Activated CD4-positive, alpha-beta T cell treated with anti-CD3 and anti-CD28 coated beads, Interleukin-10, Interleukin-2, amounts not matched to agents 100 ng/mL and 50 ng/mL, durations not matched to agents 16 hours and 8 hours (primary cell): ENCODE measurements around the gene MRE11.
"Not testable (repeated sequence)": the region's sequence is repeated elsewhere in the genome, so short reads cannot be mapped to it uniquely, and the experiment has no call there.

Experiments used
- DNase-seq: peaks from one replicate; pipeline ENCODE4 v3.0.0-alpha.2; 2020

The MRE11 gene

DNA sequence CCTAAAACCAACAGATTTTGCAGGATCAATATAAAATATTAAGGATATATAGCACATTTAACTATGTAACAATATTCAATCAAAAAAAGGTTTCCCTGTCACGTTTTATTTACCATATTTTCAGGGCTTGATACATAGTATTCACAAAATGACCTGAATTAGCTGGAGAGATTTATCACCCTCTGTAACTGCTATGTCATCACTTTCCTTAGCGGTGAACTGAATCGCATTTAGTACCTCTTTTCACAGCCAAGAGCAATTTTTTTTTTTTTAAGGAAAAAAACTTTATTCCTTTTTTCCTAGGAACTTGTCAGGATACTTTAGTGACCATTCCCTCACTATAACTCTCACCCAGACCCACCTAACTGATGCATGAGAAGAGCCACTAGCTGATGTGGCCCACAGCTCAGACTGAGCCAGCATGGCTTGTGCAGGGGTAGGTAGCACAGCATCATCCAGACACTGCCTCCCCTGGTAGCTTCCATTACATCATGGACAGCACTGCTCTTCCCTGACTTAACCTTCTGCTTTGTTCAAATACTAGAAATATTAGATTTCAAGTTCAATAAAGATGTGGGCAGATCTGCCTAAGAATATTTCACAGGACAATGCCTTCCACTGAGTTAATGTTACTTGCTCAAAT lies 75.4 kb downstream of the MRE11 start:
- no peak for DNase-seq

DNA sequence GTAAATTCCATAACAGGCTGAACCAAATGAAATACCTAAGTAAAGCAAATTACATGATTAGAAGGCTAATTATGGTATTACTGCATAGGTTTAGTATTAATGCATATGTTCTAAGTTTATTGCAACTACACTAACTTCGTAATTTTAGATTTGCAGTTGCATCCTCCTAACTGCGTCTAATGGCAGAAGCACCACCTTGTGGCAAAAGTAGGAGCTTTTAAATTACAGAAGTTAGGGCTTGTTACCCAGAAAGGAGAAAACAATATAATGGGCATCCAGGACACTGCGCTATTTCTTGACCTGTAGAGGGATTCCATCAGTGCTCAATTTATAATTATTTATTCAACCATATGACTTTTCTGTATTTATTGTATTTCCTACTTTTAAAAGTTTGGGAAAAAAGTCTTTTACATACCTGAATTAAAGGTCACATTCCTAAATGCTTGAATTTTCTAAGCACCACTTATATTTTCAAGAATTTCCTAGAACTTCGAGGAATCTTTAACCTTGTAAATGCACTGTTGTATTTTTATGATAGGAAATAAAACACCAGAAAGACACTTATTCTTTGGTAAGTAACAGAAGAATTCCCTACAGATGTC lies 76.2 kb downstream of the MRE11 start:
- no peak for DNase-seq

DNA sequence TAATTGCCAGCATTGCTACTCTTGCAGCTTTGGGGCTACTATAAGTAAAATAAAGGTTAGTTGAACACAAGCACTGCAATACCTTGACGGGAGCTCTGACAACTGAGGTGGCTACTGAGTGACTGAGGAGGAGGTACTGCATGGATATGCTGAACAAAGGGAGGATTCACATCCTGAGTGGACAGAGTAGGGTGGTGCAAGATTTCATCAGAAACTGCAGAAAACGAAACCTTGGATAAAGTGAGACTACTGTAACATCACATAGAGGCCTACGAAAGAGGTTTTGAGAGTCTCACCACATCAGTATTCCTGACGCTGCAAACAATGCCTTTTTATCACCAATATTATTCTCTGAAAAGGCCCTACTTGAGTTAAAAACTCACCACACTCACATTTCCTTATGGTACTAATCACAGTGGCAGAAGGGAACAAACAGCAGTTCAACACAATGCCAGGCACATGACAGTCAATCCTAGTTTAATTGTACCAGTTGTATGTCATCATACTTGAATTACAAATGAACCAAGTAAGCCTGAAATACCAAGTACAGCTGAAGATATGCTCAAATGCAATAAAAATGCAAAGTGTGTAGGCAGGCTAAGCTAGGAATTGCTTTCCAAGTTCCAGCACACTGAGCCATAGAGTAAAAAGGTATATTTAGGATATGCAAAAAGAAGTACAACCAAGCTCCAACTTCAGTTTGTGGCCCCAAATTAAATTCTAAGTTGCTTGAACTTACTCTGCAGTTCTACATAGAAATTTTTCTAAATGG lies 88.4 kb downstream of the MRE11 start:
- DNase-seq: no peak

DNA sequence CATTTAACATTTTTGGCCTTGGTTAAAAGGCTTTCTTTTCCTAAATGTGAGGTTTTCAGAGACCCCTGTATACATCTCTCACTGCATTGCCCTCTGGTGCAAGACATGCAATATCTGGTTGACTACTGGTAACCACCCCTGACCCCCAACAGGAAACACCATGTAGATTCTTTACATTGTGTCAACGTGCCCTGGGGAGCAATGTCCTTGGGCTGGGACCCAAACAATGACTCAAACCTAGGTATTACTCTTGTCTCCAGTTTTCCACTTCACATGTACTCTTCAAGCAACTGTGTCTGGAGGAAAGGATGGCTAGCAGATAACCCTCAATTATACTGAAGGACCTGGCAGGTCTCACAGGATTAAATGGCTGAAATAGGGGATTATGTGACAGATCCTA lies 91.3 kb downstream of the MRE11 start:
- no peak for DNase-seq

DNA sequence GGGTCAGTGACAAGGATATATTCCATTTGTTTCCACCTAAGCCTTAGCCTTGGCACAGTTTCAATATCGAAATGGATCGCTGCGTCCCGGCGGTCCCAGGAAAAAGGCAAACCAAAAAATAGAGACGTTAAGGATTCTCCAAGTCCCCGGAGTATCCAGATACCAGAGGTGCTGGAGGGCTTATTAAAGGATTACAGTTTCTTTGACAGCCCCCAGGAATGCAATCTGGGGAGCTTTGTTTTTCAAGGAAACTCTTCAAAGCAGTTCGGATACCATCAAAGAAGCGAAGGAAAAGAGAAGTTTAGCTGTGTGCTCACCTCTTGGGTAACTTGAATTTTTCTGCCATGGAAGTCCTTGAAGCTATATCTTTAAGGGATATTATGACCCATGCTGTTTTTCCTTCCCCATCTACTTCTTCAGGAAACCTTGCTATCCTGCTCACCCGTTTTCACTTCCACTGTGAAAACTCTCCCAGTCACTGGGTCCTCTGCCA lies 91.8 kb downstream of the MRE11 start:
- no peak for DNase-seq

DNA sequence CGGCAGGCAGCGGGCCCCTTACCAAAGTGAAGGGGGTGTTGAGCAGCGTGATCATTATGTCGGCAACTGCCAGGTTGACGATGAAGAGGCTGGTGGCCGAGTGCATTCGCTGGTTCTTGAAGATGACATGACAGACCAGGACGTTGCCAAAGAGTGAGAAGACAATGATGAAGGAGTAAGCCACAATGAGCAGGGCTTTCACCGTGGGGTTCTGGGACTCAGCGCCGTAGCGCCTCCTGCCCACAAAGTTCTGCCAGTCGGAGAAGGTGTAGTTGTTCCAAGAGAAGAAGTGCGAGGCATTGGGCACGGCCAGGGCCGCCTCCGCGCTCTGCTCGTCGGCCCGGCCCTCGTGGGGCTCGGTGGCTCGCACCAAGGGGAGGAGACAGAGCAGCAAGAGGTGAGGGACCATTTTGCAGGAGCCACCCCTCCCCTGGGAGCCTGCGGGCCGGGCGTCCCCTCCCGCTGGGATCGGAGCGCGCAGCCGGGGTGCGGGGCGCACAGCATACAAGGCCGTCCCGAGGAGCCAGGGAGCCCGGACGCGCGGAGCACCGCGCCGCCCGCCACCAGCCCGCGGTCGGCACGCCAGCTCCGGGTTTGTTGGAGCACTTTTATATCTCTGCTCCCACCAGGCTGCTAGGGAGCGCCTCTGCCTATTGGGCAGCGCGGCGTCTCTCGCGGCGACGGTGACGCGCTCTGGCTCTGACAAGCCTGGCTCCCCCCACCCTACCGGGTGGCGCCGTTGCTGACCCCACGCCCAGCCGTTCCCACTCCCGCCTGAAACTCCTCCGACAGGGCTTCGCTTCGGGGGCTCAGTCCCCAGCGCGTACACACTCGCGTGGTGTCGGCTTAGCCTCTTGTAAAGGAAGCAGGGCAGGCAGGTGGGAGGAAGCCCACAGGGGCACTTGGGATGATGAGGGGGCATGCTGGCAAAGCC lies 92.5 kb downstream of the MRE11 start, which contains the start of gene GPR83:
Gene GPR83 (minus strand): TSS at position 581 of the 934 bp plus-strand sequence. CDS start 172 bp downstream, at position 409.
- no peak for DNase-seq

DNA sequence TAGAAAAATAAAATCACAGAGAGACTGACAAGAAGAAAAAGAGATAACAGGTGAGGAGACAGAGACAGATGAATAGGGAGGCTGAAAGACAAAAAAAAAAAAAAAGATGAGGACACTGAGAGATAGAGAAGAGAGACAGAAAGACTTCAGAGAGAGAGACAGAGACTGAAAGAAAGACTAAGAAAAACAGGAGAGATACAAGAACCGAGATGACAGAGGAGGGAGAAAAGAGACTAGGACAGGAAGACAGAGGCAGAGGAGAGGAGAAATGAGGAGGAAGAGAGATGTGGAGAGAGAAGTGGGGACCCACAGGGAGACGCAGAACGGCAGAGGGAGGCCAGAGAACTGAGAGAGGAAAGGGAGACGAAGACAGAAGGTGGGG lies 93.2 kb downstream of the MRE11 start:
- DNase-seq: no peak

DNA sequence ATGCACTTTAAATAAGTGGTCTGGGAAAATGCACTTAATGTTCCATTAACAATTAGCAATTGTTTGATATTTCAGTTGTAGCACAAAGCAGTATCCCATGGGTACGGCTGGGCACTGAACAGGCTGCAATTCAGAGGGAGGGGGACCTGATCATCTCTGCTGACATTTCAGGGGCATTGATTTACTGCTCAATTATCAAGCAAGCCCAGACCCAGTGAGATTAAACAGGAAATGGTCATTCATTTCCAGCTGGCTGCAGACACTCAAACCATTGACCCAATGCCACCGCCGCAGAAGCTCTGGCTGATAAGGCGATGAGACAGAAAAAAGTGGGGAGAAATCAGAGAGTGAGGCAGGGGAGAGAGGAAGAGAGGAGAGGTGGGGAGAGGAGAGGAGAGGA lies 93.6 kb downstream of the MRE11 start:
- DNase-seq: no peak

DNA sequence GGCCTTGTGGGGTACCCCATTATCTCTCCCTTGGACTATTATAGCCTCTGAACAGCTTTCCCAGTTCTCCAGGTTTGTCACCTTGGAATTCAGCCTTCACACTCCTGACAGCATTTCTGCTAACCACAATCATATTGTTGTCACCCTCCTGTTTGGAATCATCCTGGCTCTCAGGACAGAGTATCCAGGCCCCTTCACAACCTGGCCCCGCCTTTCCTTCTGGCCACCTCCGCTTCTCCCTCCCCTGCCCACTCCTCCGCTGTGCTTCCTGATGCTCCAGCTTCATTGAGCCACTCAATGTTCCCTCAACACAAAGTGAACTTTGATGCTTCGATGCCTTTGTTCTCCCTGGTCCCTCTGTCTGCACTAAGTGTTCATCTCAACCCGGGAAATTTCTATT lies 95.5 kb downstream of the MRE11 start:
- DNase-seq: no peak

DNA sequence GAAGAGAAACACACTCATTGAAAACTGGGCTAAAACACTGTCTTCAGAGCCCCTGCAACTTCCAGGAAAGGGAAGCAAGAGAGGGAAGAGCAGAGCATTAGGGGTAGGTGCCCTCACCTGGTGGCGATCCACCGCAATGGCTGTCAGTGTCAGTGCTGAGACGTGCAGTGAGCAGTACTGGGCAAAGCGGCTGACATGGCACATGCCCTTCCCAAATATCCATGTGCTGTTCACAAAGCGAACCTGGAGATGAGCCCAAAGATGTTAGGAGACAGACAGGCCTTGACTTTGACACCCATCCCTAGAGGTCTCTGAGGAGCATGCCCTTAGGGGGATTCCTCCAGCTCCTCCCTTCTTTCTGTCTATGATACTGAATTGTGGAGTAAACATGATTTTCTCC lies 97.4 kb downstream of the MRE11 start:
- DNase-seq: no peak

DNA sequence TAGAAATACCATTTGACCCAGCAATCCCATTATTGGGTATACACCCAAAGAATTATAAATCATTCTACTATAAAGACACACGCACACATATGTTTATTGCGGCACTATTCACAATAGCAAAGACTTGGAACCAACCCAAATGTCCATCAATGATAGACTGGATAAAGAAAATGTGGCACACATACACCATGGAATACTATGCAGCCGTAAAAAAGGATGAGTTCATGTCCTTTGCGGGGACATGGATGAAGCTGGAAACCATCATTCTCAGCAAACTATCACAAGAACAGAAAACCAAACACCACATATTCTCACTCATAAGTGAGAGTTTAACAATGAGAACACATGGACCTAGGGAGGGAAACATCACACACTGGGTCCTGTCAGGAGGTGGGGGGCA lies 101.7 kb downstream of the MRE11 start:
- not testable (repeated sequence) for DNase-seq

DNA sequence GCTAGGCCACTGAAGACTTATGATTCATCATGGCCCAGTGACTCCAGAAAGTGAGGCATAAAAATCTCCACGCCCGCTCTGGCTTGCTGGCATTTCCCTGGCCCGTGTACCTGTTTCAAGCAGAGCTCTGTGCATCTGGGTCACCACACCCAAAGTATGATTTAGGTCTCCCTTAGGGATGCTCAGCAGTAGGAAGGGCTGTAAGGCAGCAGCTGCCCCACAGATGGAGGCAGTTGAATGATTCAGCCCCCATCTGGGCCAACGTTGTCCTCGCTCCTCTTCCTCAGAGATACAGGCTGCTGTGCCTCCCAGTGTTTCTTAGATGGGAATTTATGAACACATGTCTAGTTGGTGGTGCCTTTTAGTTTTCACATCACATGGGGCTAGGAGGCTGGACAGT lies 114.0 kb downstream of the MRE11 start:
- no peak for DNase-seq

DNA sequence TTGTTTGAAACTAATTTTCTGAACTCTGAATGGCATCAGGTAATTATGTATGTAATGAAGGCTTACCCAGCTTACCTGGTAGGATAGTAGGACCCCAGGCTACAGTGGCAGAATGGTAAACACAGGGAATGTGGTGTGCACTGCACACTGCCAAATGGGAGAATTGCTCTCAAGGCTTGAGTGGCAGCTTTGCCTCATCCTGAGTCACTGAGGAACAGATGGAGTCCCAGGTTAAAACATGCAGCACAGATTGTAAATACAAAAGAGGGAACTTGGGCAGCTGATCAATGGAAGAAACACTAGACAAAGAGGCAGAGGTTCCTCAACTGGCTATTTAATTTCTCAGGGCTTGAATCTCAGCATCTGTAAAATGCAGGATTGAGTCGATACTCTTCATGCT lies 116.8 kb downstream of the MRE11 start:
- DNase-seq: no peak

DNA sequence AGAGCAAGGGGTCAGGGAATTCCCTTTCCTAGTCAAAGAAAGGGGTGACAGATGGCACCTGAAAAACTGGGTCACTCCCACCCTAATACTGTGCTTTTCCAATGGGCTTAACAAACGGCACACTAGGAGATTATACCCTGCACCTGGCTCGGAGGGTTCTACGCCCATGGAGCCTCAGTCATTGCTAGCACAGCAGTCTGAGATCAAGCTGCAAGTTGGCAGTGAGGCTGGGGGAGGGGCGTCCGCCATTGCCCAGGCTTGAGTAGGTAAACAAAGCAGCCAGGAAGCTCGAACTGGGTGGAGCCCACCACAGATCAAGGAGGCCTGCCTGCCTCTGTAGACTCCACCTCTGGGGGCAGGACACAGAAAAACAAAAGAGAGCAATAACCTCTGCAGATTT lies 123.1 kb downstream of the MRE11 start:
- not testable (repeated sequence) for DNase-seq
